Measurements from ENCODE around the gene DLG5. TPM values are rescaled to one million over a fixed set of nuclear protein-coding genes. Genes with fewer than 3 reads are reported as not detected.

DLG5 gene
- total RNA-seq, 1 experiment from 2014 or later = 81.7 TPM

DNA sequence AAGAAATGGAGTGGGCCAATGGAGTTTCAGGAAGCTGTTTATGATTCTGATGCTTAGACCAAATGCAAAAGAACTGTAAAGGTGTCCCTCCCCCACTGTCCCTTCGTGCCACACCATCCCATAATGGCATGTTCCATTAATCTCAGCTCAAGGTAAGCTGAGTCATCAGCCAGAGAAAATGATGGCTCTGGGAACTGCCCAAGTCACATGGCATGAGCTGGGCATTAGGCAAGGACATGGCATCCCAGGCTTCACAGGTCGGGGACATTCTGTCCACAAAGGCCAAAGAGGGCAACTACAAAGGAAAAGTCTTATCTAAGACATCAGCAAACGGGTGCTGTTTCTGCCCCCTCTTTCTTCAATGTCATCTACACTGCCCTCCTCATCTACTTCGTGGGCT is 44.9 kb downstream of the DLG5 start:
- peaks cover 9% of the 10 kb centered on the region for H3K4me1 ChIP-seq (replicated peaks; ENCODE audit: insufficient read depth)
- CTCF ChIA-PET = no interaction called here

GRCh38 chr10:77881222-77881621 is 45.3 kb downstream of the DLG5 start:
- Histone ChIP-seq H3K9me2 (ENCODE audit: insufficient read depth) (no peaks in the 10 kb centered on the region), H4K20me1 (ENCODE audit: insufficient read depth) (no peaks in the 10 kb centered on the region; the same call in none of the 2 replicates), H3K27me3 (ENCODE audit: insufficient read depth, low read depth) (no peaks in the 10 kb centered on the region), H2AFZ (no peak overlapping the region), H3K79me2 (ENCODE audit: low read depth) (peaks cover 64% of the 10 kb centered on the region), H3K4me2 (no peak overlapping the region), H3K4me3 (no peak overlapping the region), H3K27ac (no peak overlapping the region), H3K36me3 (ENCODE audit: low read depth) (no peaks in the 10 kb centered on the region), H3K9me3 (ENCODE audit: insufficient read depth, low read depth) (no peaks in the 10 kb centered on the region), H3F3A (ENCODE audit: insufficient read depth, low read depth) (no peaks in the 10 kb centered on the region), H3K4me1 (replicated peaks; ENCODE audit: insufficient read depth) (peaks cover 9% of the 10 kb centered on the region)
- TF ChIP-seq, protein P1, sequence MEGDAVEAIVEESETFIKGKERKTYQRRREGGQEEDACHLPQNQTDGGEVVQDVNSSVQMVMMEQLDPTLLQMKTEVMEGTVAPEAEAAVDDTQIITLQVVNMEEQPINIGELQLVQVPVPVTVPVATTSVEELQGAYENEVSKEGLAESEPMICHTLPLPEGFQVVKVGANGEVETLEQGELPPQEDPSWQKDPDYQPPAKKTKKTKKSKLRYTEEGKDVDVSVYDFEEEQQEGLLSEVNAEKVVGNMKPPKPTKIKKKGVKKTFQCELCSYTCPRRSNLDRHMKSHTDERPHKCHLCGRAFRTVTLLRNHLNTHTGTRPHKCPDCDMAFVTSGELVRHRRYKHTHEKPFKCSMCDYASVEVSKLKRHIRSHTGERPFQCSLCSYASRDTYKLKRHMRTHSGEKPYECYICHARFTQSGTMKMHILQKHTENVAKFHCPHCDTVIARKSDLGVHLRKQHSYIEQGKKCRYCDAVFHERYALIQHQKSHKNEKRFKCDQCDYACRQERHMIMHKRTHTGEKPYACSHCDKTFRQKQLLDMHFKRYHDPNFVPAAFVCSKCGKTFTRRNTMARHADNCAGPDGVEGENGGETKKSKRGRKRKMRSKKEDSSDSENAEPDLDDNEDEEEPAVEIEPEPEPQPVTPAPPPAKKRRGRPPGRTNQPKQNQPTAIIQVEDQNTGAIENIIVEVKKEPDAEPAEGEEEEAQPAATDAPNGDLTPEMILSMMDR (conservative IDR thresholded peaks at IDR 0.05) = no peak
- TF ChIP-seq EZH2 (IDR thresholded peaks at IDR 0.05; ENCODE audit: low read depth) = no peak
- POLR2A ChIA-PET (ENCODE audit: unreplicated experiment) = no interaction called here
- CTCF ChIA-PET = no interaction called here
- intact Hi-C loops (cut with micrococcal nuclease; ENCODE audit: unreplicated experiment) = no loop called here
- BruUV-seq (replicated peaks) = no TSS peak
- DNase-seq = no peak

More for the DNA sequence above, 44.9 kb downstream of the DLG5 start:
- intact Hi-C loops (cut with micrococcal nuclease; ENCODE audit: unreplicated experiment) = no loop called here
- H2AFZ ChIP-seq = no peak overlapping the region
- POLR2A ChIA-PET (ENCODE audit: unreplicated experiment) = no interaction called here
- no peak overlapping the region for H3K4me2 ChIP-seq
- no peak overlapping the region for H3K4me3 ChIP-seq
- no TSS peak for BruUV-seq (replicated peaks)
- TF ChIP-seq, protein P1 (conservative IDR thresholded peaks at IDR 0.05) = no peak
- no peak for TF ChIP-seq EZH2 (IDR thresholded peaks at IDR 0.05; ENCODE audit: low read depth)
- no peaks in the 10 kb centered on the region for H3K27me3 ChIP-seq (ENCODE audit: insufficient read depth, low read depth)
- H3K9me2 ChIP-seq (ENCODE audit: insufficient read depth) = no peaks in the 10 kb centered on the region
- no peaks in the 10 kb centered on the region for H3F3A ChIP-seq (ENCODE audit: insufficient read depth, low read depth)
- DNase-seq = no peak
- no peaks in the 10 kb centered on the region; the same call in none of the 2 replicates for H4K20me1 ChIP-seq (ENCODE audit: insufficient read depth)
- no peak overlapping the region for H3K27ac ChIP-seq
- no peaks in the 10 kb centered on the region for H3K9me3 ChIP-seq (ENCODE audit: insufficient read depth, low read depth)
- peaks cover 67% of the 10 kb centered on the region for H3K79me2 ChIP-seq (ENCODE audit: low read depth)
- no peaks in the 10 kb centered on the region for H3K36me3 ChIP-seq (ENCODE audit: low read depth)

GRCh38 chr10:77879710-77880109 is 46.8 kb downstream of the DLG5 start:
- no peaks in the 10 kb centered on the region for H3K27me3 ChIP-seq (ENCODE audit: insufficient read depth, low read depth)
- no peak for DNase-seq
- H3K4me2 ChIP-seq = no peak overlapping the region
- H3K4me3 ChIP-seq = no peak overlapping the region
- H3K4me1 ChIP-seq (replicated peaks; ENCODE audit: insufficient read depth) = peaks cover 22% of the 10 kb centered on the region
- intact Hi-C loops (cut with micrococcal nuclease; ENCODE audit: unreplicated experiment) = no loop called here
- no peaks in the 10 kb centered on the region for H3K36me3 ChIP-seq (ENCODE audit: low read depth)
- CTCF ChIA-PET = no interaction called here
- H3K9me3 ChIP-seq (ENCODE audit: insufficient read depth, low read depth) = no peaks in the 10 kb centered on the region
- no peak for TF ChIP-seq EZH2 (IDR thresholded peaks at IDR 0.05; ENCODE audit: low read depth)
- TF ChIP-seq, protein P1 (conservative IDR thresholded peaks at IDR 0.05) = no peak
- H4K20me1 ChIP-seq (ENCODE audit: insufficient read depth) = no peaks in the 10 kb centered on the region; the same call in 1 of the 2 replicates
- peaks cover 64% of the 10 kb centered on the region for H3K79me2 ChIP-seq (ENCODE audit: low read depth)
- H3K9me2 ChIP-seq (ENCODE audit: insufficient read depth) = no peaks in the 10 kb centered on the region
- BruUV-seq (replicated peaks) = no TSS peak
- no peak overlapping the region for H3K27ac ChIP-seq
- H2AFZ ChIP-seq = no peak overlapping the region
- POLR2A ChIA-PET (ENCODE audit: unreplicated experiment) = no interaction called here
- peaks cover 11% of the 10 kb centered on the region for H3F3A ChIP-seq (ENCODE audit: insufficient read depth, low read depth)

Measured in PC-9 (cell line).